AG04449 (cell line): Measurements from ENCODE around the gene ATXN10.
A peak's percentile ranks its signal among the peaks of the same experiment; 100 is the strongest.

ENCODE experiments used
- CTCF ChIA-PET: fragments of 350-600 bp; formaldehyde crosslinking; extraction: SDS; loops from one replicate; lab custom pipeline; 2021; ENCODE audit warnings: antibody characterized with exemption; lab: Yijun Ruan, JAX
- POLR2A ChIA-PET: fragments of 400-600, 350-600 bp; formaldehyde crosslinking; extraction: SDS; loops from one replicate; lab custom pipeline; 2020; ENCODE audit warnings: antibody characterized with exemption, inconsistent platforms; lab: Yijun Ruan, JAX
- DNase-seq: peaks from one replicate; pipeline ENCODE4 v3.0.0-alpha.2; 2010; ENCODE audit warnings: low read depth, low spot score
- H3K4me3 ChIP-seq: 2 replicates; pipeline ENCODE4 v1.5.1; 2011; ENCODE audit warnings: low read depth, mild to moderate bottlenecking, control low read depth, low read length
- CTCF ChIP-seq: IDR thresholded peaks from one replicate; pipeline ENCODE4 v1.5.1; 2011; ENCODE audit warnings: mild to moderate bottlenecking, moderate library complexity, low read length, control low read depth, inconsistent platforms; ENCODE audit not compliant: insufficient read depth; ENCODE audit errors: missing control alignments

The ATXN10 gene

GRCh38 chr22:45670981-45671782, 452 bp upstream of the ATXN10 start:
- CTCF ChIA-PET: no interaction called here
- no peak for DNase-seq

GRCh38 chr22:45672564-45673481, 1.2 kb downstream of the ATXN10 start:
- TF ChIP-seq CTCF: no peak
- DNase-seq: no peak
- H3K4me3 ChIP-seq: peak overlapping the region; percentile 91
- CTCF ChIA-PET: interaction anchor here (1.1 to 2.2 kb wide), 4 partner anchors 10 to 191 kb away, joined by 3 to 6 read pairs (median 6); no protein-coding TSS in a partner anchor
- POLR2A ChIA-PET: interaction anchor here (0.6 kb wide), 2 partner anchors 13 to 174 kb away, joined by 3 to 4 read pairs; no protein-coding TSS in a partner anchor

More at GRCh38 chr22:45670981-45671782, 452 bp upstream of the ATXN10 start:
- POLR2A ChIA-PET: interaction anchor here (0.8 to 1.2 kb wide), 5 partner anchors 10 to 136 kb away, joined by 3 to 4 read pairs (median 3); no protein-coding TSS in a partner anchor
- TF ChIP-seq CTCF: no peak
- H3K4me3 ChIP-seq: peak overlapping the region; percentile 91

GRCh38 chr22:45673482-45674175, 2.0 kb downstream of the ATXN10 start:
- POLR2A ChIA-PET: interaction anchor here (0.6 kb wide), 1 partner anchor 14 kb away, joined by 3 read pairs; no protein-coding TSS in a partner anchor
- DNase-seq: no peak
- CTCF ChIA-PET: interaction anchor here (1.1 to 2.2 kb wide), 4 partner anchors 10 to 191 kb away, joined by 3 to 6 read pairs (median 6); no protein-coding TSS in a partner anchor
- TF ChIP-seq CTCF: no peak
- peak overlapping the region; percentile 91 for H3K4me3 ChIP-seq

GRCh38 chr22:45676024-45676423, 4.4 kb downstream of the ATXN10 start:
- CTCF ChIA-PET: interaction anchor here (1.1 to 1.6 kb wide), 2 partner anchors 13 to 31 kb away, joined by 3 to 7 read pairs; no protein-coding TSS in a partner anchor

GRCh38 chr22:45677063-45677462, 5.4 kb downstream of the ATXN10 start:
- DNase-seq: no peak
- no peak for TF ChIP-seq CTCF
- no peak overlapping the region for H3K4me3 ChIP-seq
- POLR2A ChIA-PET: no interaction called here
- CTCF ChIA-PET: interaction anchor here (1.1 kb wide), 2 partner anchors 12 to 33 kb away, joined by 3 read pairs; no protein-coding TSS in a partner anchor

More at GRCh38 chr22:45676024-45676423, 4.4 kb downstream of the ATXN10 start:
- POLR2A ChIA-PET: no interaction called here
- DNase-seq: no peak
- H3K4me3 ChIP-seq: no peak overlapping the region
- no peak for TF ChIP-seq CTCF
